ENCODE measurements around the gene KCNQ5.

Gene KCNQ5

GRCh38 chr6:72646604-72647485 lies 25.0 kb downstream of the KCNQ5 start:
- no peak for TF ChIP-seq CTCF (IDR thresholded peaks at IDR 0.05; ENCODE audit: poor library complexity, severe bottlenecking)
- H3K27me3 ChIP-seq (ENCODE audit: insufficient read depth, poor library complexity, severe bottlenecking) = no peaks in the 10 kb centered on the region
- peak; percentile 71 for ATAC-seq (ENCODE audit: low read depth)
- H3K36me3 ChIP-seq (ENCODE audit: low read depth) = no peaks in the 10 kb centered on the region
- H3K27ac ChIP-seq (ENCODE audit: poor library complexity, severe bottlenecking) = peak overlapping the region; percentile 23
- H3K9me3 ChIP-seq (ENCODE audit: severe bottlenecking) = no peaks in the 10 kb centered on the region
- peaks cover 38% of the 10 kb centered on the region for H3K4me1 ChIP-seq (ENCODE audit: insufficient read depth, poor library complexity, severe bottlenecking)
- H3K4me3 ChIP-seq (ENCODE audit: severe bottlenecking) = no peak overlapping the region
- no peak for DNase-seq (ENCODE audit: low spot score)

DNA sequence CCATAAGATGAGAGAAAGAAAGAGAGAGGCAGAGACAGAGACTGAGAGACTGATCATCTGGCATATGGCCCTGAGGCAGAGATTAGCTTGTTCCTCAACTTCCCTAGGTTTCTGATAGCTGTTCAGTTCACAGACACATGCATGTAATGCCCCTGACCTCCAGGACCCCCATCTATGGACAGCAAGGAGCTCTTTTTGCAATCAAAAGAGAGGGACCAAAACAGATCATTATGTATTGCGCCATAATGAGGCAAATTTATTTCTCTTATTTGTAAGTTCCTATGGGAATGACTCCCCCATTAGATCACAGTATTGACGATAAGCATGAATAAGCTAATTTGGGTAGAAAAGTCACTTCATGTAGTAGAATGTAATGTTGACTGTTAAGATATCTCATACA lies 25.6 kb downstream of the KCNQ5 start:
- no peak for TF ChIP-seq CTCF (IDR thresholded peaks at IDR 0.05; ENCODE audit: poor library complexity, severe bottlenecking)
- H3K4me3 ChIP-seq (ENCODE audit: severe bottlenecking) = no peak overlapping the region
- ATAC-seq (ENCODE audit: low read depth) (no peak), DNase-seq (ENCODE audit: low spot score) (no peak)
- peaks cover 38% of the 10 kb centered on the region for H3K4me1 ChIP-seq (ENCODE audit: insufficient read depth, poor library complexity, severe bottlenecking)
- no peak overlapping the region for H3K27ac ChIP-seq (ENCODE audit: poor library complexity, severe bottlenecking)
- H3K9me3 ChIP-seq (ENCODE audit: severe bottlenecking) = no peaks in the 10 kb centered on the region
- H3K27me3 ChIP-seq (ENCODE audit: insufficient read depth, poor library complexity, severe bottlenecking) = no peaks in the 10 kb centered on the region
- H3K36me3 ChIP-seq (ENCODE audit: low read depth) = no peaks in the 10 kb centered on the region

DNA sequence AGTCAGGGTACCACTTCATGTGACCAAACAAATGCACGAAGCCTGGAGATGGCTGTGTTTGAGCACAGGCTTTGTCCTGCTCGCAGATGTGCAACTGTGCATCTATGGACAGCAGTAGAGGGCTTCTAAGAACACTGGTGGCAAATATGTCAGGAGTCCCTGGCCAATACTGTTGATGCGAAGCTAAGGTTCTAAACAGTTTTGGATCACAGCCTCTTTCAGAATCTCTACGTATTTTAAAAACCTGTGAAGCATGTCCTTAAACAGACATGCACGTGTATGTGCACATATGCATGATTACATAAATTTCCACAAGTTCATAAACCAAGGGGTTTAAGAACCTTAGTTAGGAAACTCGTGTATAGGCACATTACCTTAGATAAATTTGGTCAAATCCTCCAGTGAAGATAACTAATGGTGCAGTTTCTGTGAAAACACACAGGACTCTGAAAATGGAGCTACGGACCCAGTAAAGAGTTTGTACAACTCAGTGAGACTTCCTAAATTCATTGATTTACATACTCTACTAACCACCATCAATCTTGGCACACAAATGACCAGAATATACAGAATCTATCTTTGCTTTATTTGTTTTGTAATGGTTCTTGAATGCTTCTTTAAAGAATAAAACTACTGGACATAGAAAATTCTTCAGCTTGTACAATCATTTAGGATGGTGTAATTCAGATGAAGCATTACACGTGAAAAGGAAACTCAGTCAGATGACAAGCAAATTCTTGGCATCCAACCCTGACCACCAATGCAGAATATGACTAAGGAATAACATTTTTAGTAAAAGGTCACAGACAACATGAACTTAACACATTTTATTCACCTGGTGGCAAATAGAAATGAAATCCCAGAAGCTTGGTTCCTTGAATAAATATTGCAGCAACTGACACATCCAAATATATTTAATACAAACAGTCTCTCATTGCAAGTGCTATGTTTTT lies 27.4 kb downstream of the KCNQ5 start:
- H3K9me3 ChIP-seq (ENCODE audit: severe bottlenecking) = no peaks in the 10 kb centered on the region
- H3K27me3 ChIP-seq (ENCODE audit: insufficient read depth, poor library complexity, severe bottlenecking) = no peaks in the 10 kb centered on the region
- H3K4me3 ChIP-seq (ENCODE audit: severe bottlenecking) = no peak overlapping the region
- DNase-seq (ENCODE audit: low spot score) (no peak), ATAC-seq (ENCODE audit: low read depth) (peak; percentile 74)
- peaks cover 38% of the 10 kb centered on the region for H3K4me1 ChIP-seq (ENCODE audit: insufficient read depth, poor library complexity, severe bottlenecking)
- H3K27ac ChIP-seq (ENCODE audit: poor library complexity, severe bottlenecking) = no peak overlapping the region
- TF ChIP-seq CTCF (IDR thresholded peaks at IDR 0.05; ENCODE audit: poor library complexity, severe bottlenecking) = no peak
- H3K36me3 ChIP-seq (ENCODE audit: low read depth) = no peaks in the 10 kb centered on the region

DNA sequence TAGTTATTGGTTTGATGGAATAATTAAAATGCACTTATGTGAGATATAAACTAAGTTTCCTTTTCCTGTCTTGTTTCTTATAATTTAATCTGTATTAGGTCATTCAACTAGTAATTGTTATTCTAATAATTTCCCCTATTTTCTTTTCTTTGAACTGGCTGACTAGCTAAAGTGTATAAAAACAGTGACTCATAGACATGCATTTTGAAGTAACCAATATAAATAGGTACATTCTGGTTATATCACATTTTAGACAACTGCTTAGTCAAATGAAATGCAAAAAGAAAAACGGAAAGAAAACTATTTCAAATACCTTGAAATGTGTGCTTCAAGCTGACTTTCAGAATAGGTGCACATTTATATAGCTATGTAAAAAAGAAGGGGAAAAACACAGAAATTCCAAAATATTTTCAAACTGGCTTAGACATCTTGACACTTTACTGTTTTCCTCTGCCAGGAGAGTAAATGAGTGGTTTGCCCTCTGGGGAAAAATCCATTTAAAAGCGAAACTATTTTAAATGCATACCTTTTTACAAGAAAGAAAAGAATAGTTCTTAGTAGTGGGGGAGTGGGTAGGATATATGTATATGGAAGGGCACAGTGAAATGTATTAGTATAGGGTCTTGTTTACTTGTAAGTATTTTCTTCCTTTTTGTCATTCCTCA lies 28.3 kb downstream of the KCNQ5 start:
- Histone ChIP-seq H3K27me3 (ENCODE audit: insufficient read depth, poor library complexity, severe bottlenecking) (no peaks in the 10 kb centered on the region), H3K9me3 (ENCODE audit: severe bottlenecking) (no peaks in the 10 kb centered on the region), H3K4me3 (ENCODE audit: severe bottlenecking) (no peak overlapping the region), H3K27ac (ENCODE audit: poor library complexity, severe bottlenecking) (no peak overlapping the region), H3K36me3 (ENCODE audit: low read depth) (no peaks in the 10 kb centered on the region), H3K4me1 (ENCODE audit: insufficient read depth, poor library complexity, severe bottlenecking) (peaks cover 38% of the 10 kb centered on the region)
- no peak for TF ChIP-seq CTCF (IDR thresholded peaks at IDR 0.05; ENCODE audit: poor library complexity, severe bottlenecking)
- peak; percentile 48 for ATAC-seq (ENCODE audit: low read depth)
- DNase-seq (ENCODE audit: low spot score) = no peak

Data from RWPE2 (cell line).